ENCODE measurements around the gene BCL11B. TPM values are rescaled to one million over a fixed set of nuclear protein-coding genes. Genes with fewer than 3 reads are reported as not detected.

The BCL11B gene
- total RNA-seq, 1 experiment from 2014 or later: 80.6 TPM

DNA sequence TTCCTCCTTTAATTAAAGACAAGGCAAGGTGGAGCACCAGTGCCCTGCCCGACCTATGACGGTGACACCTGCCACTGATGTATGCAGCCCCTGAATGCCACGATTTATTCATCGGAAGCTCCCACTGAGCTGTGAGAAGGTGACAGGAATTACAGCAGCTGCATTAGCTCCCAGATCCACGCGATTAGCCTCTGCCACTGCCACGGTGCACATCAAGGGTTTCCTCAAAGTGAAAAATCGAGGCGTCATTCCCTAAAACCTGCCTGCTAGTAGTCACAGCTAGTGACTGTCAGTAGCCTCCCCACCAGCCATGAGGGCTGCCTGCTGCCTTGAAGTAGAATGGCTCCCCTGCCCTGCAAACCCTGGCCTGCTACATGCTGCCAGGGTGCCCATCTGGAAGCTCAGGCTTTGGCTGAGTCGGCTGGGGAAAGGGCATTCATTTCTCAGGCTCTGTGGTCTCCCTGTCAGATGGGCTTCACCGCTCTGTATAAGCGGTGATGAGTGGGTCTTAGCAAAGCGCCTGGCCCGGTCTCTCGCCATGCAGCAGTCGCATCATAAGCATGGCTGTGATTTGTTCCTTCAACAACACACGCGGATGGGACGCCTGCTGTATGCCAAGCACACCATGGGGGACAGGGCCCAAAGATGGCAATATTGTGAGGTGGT lies 8.2 kb upstream of the BCL11B start:
- no peak for TF ChIP-seq EZH2 (IDR thresholded peaks at IDR 0.05; ENCODE audit: borderline replicate concordance, low read depth, low read length, poor library complexity, severe bottlenecking)
- TF ChIP-seq, protein P1, sequence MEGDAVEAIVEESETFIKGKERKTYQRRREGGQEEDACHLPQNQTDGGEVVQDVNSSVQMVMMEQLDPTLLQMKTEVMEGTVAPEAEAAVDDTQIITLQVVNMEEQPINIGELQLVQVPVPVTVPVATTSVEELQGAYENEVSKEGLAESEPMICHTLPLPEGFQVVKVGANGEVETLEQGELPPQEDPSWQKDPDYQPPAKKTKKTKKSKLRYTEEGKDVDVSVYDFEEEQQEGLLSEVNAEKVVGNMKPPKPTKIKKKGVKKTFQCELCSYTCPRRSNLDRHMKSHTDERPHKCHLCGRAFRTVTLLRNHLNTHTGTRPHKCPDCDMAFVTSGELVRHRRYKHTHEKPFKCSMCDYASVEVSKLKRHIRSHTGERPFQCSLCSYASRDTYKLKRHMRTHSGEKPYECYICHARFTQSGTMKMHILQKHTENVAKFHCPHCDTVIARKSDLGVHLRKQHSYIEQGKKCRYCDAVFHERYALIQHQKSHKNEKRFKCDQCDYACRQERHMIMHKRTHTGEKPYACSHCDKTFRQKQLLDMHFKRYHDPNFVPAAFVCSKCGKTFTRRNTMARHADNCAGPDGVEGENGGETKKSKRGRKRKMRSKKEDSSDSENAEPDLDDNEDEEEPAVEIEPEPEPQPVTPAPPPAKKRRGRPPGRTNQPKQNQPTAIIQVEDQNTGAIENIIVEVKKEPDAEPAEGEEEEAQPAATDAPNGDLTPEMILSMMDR (conservative IDR thresholded peaks at IDR 0.05; ENCODE audit: low read depth, low read length): no peak
- POLR2A ChIA-PET (ENCODE audit: low non-redundant PET): no interaction called here
- Histone ChIP-seq H3K27me3 (replicated peaks; ENCODE audit: insufficient read depth, low read depth, low read length, poor library complexity) (no peaks in the 10 kb centered on the region), H3K36me3 (ENCODE audit: insufficient read depth, low read length, poor library complexity, severe bottlenecking) (no peaks in the 10 kb centered on the region), H3K4me1 (ENCODE audit: insufficient read depth, low read length, poor library complexity, severe bottlenecking) (peaks cover 18% of the 10 kb centered on the region), H3K4me3 (ENCODE audit: low read depth, low read length, poor library complexity, severe bottlenecking) (no peak overlapping the region), H3K9me3 (ENCODE audit: low read depth, low read length, poor library complexity, severe bottlenecking) (no peaks in the 10 kb centered on the region), H3K27ac (ENCODE audit: low read depth, low read length, poor library complexity, severe bottlenecking) (no peak overlapping the region)
- intact Hi-C loops (cut with micrococcal nuclease; ENCODE audit: unreplicated experiment): no loop called here
- no peak for DNase-seq (ENCODE audit: low spot score)
- CTCF ChIA-PET: no interaction called here
- no TSS peak for BruUV-seq (replicated peaks)

GRCh38 chr14:99278836-99279235 lies 6.8 kb upstream of the BCL11B start:
- ChIA-PET POLR2A (ENCODE audit: low non-redundant PET) (no interaction called here), CTCF (no interaction called here)
- TF ChIP-seq EZH2 (IDR thresholded peaks at IDR 0.05; ENCODE audit: borderline replicate concordance, low read depth, low read length, poor library complexity, severe bottlenecking): no peak
- TF ChIP-seq, protein P1 (conservative IDR thresholded peaks at IDR 0.05; ENCODE audit: low read depth, low read length): no peak
- DNase-seq (ENCODE audit: low spot score): no peak
- no peaks in the 10 kb centered on the region for H3K27me3 ChIP-seq (replicated peaks; ENCODE audit: insufficient read depth, low read depth, low read length, poor library complexity)
- intact Hi-C loops (cut with micrococcal nuclease; ENCODE audit: unreplicated experiment): no loop called here
- H3K36me3 ChIP-seq (ENCODE audit: insufficient read depth, low read length, poor library complexity, severe bottlenecking): no peaks in the 10 kb centered on the region
- BruUV-seq (replicated peaks): no TSS peak
- H3K4me1 ChIP-seq (ENCODE audit: insufficient read depth, low read length, poor library complexity, severe bottlenecking): peaks cover 24% of the 10 kb centered on the region
- no peak overlapping the region for H3K27ac ChIP-seq (ENCODE audit: low read depth, low read length, poor library complexity, severe bottlenecking)
- H3K9me3 ChIP-seq (ENCODE audit: low read depth, low read length, poor library complexity, severe bottlenecking): no peaks in the 10 kb centered on the region
- H3K4me3 ChIP-seq (ENCODE audit: low read depth, low read length, poor library complexity, severe bottlenecking): no peak overlapping the region

DNA sequence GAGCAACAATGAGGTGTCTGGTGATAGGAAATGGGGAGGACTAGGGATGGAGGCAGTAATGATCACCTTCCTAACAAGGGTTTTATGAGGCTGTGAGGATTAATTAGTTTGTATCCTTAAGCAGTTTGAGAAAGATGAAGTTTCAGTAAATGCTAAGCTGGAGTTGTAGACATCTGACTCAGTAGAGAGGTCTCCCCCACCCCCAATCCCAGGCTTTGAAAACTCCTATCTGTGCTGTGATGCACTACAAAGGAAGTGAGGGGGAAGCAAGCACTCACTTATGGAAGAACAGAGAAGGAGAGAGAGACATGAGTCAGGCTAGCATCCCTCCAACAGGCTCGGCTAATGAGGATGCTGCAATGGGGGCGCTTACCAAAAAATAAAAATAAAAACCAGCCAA lies 5.5 kb upstream of the BCL11B start:
- Histone ChIP-seq H3K9me3 (ENCODE audit: low read depth, low read length, poor library complexity, severe bottlenecking) (no peaks in the 10 kb centered on the region), H3K27me3 (replicated peaks; ENCODE audit: insufficient read depth, low read depth, low read length, poor library complexity) (no peaks in the 10 kb centered on the region), H3K4me1 (ENCODE audit: insufficient read depth, low read length, poor library complexity, severe bottlenecking) (peaks cover 37% of the 10 kb centered on the region), H3K4me3 (ENCODE audit: low read depth, low read length, poor library complexity, severe bottlenecking) (no peak overlapping the region), H3K36me3 (ENCODE audit: insufficient read depth, low read length, poor library complexity, severe bottlenecking) (no peaks in the 10 kb centered on the region), H3K27ac (ENCODE audit: low read depth, low read length, poor library complexity, severe bottlenecking) (no peak overlapping the region)
- no TSS peak for BruUV-seq (replicated peaks)
- ChIA-PET POLR2A (ENCODE audit: low non-redundant PET) (no interaction called here), CTCF (interaction anchor here (0.6 to 1.2 kb wide), 2 partner anchors 42 to 68 kb away, joined by 3 to 4 read pairs; no protein-coding TSS in a partner anchor)
- intact Hi-C loops (cut with micrococcal nuclease; ENCODE audit: unreplicated experiment): no loop called here
- DNase-seq (ENCODE audit: low spot score): no peak
- TF ChIP-seq EZH2 (IDR thresholded peaks at IDR 0.05; ENCODE audit: borderline replicate concordance, low read depth, low read length, poor library complexity, severe bottlenecking): no peak
- TF ChIP-seq, protein P1 (conservative IDR thresholded peaks at IDR 0.05; ENCODE audit: low read depth, low read length): no peak

All from A673 (cell line).